Measurements from ENCODE around the gene KRTAP4-5. TPM values are rescaled to one million over a fixed set of nuclear protein-coding genes. Genes with fewer than 3 reads are reported as not detected.
A peak's percentile ranks its signal among the peaks of the same experiment; 100 is the strongest.
"Not testable (repeated sequence)": the region's sequence is repeated elsewhere in the genome, so short reads cannot be mapped to it uniquely, and the experiment has no call there.

The KRTAP4-5 gene
- total and polyA plus RNA-seq, 5 experiments from 2014 or later: not detected

- H3K36me3 Mint-ChIP-seq, H3K9me3 Mint-ChIP-seq, H3K27me3 Mint-ChIP-seq: not testable (repeated sequence)
- ATAC-seq (peak; percentile 84 to 86), DNase-seq (peak in 3 of 10 donors; percentile 11 to 47 (median 45))
- peaks cover 30 to 75% (median 65%) of the 10 kb centered on the region in 4 donors for H3K4me1 Mint-ChIP-seq
- POLR2A ChIA-PET: interaction anchor here (0.8 to 1.8 kb wide), 2 partner anchors 14 to 202 kb away, joined by 3 to 5 read pairs; no protein-coding TSS in a partner anchor
- H3K27ac Mint-ChIP-seq: peak overlapping the region in 9 of 10 donors; percentile 78 to 95 (median 88)
- H3K4me3 Mint-ChIP-seq: peak overlapping the region in 9 of 10 donors; percentile 9 to 83 (median 73)
These were observed 29.6 kb downstream of the KRTAP4-5 start for GRCh38 chr17:41119696-41120690.

GRCh38 chr17:41118721-41119120 lies 30.9 kb downstream of the KRTAP4-5 start:
- peaks cover 30 to 70% (median 59%) of the 10 kb centered on the region in 4 donors for H3K4me1 Mint-ChIP-seq
- no peak for ATAC-seq

DNA sequence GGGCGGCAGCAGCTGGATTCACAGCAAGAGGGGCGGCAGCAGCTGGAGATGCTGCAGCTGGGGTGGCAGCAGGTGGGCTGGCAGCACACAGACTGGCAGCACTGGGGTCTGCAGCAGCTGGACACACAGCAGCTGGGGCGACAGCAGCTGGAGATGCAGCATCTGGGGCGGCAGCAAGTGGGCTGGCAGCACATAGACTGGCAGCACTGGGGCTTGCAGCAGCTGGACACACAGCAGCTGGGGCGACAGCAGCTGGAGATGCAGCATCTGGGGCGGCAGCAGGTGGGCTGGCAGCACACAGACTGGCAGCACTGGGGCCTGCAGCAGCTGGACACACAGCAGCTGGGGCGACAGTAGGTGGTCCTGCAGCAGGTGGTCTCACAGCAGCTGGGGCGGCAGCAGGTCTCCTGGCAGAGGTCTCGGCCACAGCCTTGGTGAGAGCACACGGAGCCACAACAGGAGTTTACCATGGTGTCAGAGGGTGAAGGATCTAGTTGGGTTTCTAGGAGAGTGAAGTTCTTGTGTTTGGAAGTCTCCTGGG lies 31.7 kb downstream of the KRTAP4-5 start, which contains the start of gene KRTAP4-11:
Gene KRTAP4-11 (minus strand): TSS at position 528 of the 541 bp plus-strand sequence. CDS start 58 bp downstream, at position 470.
- POLR2A ChIA-PET, ATAC-seq, H3K36me3 Mint-ChIP-seq, H3K27me3 Mint-ChIP-seq, H3K9me3 Mint-ChIP-seq, DNase-seq: not testable (repeated sequence)
- H3K4me3 Mint-ChIP-seq: peak within 1 kb of the TSS in 3 of 10 donors; percentile 9 to 49 (median 19)
- H3K4me1 Mint-ChIP-seq: peaks cover 24 to 62% (median 53%) of the 10 kb centered on the region in 4 donors
- peak within 1 kb of the TSS in 5 of 10 donors; percentile 18 to 78 (median 22) for H3K27ac Mint-ChIP-seq

More at GRCh38 chr17:41118721-41119120, 30.9 kb downstream of the KRTAP4-5 start:
- POLR2A ChIA-PET: no interaction called here
- Mint-ChIP-seq H3K4me3 (no peak overlapping the region), H3K27me3 (peaks cover 0 to 3% (median 0%) of the 10 kb centered on the region in 5 donors), H3K9me3 (peaks cover 0 to 7% (median 2%) of the 10 kb centered on the region in 9 donors), H3K36me3 (no peaks in the 10 kb centered on the region), H3K27ac (peak overlapping the region in 3 of 10 donors; percentile 22 to 78 (median 35))
- no peak for DNase-seq

DNA sequence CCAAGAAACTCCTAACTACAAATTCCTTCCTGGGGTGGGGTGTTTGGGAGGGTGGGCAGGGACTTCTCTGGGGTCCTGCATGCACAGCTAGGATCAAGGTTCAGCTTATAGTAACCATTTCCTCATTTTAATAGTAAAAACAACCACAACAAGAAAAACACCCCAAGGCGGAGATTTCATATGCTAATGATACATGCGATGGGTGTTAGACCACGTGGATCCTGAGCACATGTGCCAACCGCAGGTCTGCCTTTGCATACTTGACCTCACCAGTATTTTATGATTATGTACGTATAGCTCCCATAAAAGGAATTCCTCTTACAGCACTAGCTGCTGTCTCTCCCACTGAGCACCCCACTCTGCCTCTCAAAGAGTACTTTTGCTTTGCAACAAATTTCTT lies 33.3 kb downstream of the KRTAP4-5 start:
- peaks cover 0 to 3% (median 0%) of the 10 kb centered on the region in 5 donors for H3K27me3 Mint-ChIP-seq
- H3K4me1 Mint-ChIP-seq: peaks cover 24 to 55% (median 46%) of the 10 kb centered on the region in 4 donors
- ATAC-seq: peak in 1 of 2 donors; percentile 22
- peak in 1 of 10 donors; percentile 9 for DNase-seq
- POLR2A ChIA-PET: interaction anchor here (1.5 kb wide), 2 partner anchors 9 to 206 kb away, joined by 3 to 5 read pairs; no protein-coding TSS in a partner anchor
- H3K9me3 Mint-ChIP-seq: peaks cover 0 to 7% (median 3%) of the 10 kb centered on the region in 9 donors
- peaks cover 0 to 3% (median 0%) of the 10 kb centered on the region in 3 donors for H3K36me3 Mint-ChIP-seq
- peak overlapping the region in 2 of 10 donors; percentile 24 to 47 for H3K27ac Mint-ChIP-seq
- no peak overlapping the region for H3K4me3 Mint-ChIP-seq

- no peaks in the 10 kb centered on the region for H3K27me3 Mint-ChIP-seq
- DNase-seq: no peak
- no peak for ATAC-seq
- peaks cover 13 to 55% (median 35%) of the 10 kb centered on the region in 4 donors for H3K4me1 Mint-ChIP-seq
- peaks cover 0 to 3% (median 0%) of the 10 kb centered on the region in 3 donors for H3K36me3 Mint-ChIP-seq
- H3K27ac Mint-ChIP-seq: no peak overlapping the region
- POLR2A ChIA-PET: no interaction called here
- peaks cover 0 to 11% (median 0%) of the 10 kb centered on the region in 9 donors for H3K9me3 Mint-ChIP-seq
- H3K4me3 Mint-ChIP-seq: no peak overlapping the region
These were observed 38.3 kb downstream of the KRTAP4-5 start for GRCh38 chr17:41111151-41111885.

GRCh38 chr17:41108728-41109386 lies 40.8 kb downstream of the KRTAP4-5 start:
- Mint-ChIP-seq H3K4me3 (peak overlapping the region in 6 of 10 donors; percentile 0 to 70 (median 18)), H3K9me3 (peaks cover 0 to 11% (median 0%) of the 10 kb centered on the region in 9 donors), H3K27ac (peak overlapping the region in 5 of 10 donors; percentile 15 to 68 (median 42)), H3K4me1 (peaks cover 8 to 37% (median 23%) of the 10 kb centered on the region in 4 donors)
- H3K27me3 Mint-ChIP-seq, H3K36me3 Mint-ChIP-seq, POLR2A ChIA-PET, DNase-seq, ATAC-seq: not testable (repeated sequence)

DNA sequence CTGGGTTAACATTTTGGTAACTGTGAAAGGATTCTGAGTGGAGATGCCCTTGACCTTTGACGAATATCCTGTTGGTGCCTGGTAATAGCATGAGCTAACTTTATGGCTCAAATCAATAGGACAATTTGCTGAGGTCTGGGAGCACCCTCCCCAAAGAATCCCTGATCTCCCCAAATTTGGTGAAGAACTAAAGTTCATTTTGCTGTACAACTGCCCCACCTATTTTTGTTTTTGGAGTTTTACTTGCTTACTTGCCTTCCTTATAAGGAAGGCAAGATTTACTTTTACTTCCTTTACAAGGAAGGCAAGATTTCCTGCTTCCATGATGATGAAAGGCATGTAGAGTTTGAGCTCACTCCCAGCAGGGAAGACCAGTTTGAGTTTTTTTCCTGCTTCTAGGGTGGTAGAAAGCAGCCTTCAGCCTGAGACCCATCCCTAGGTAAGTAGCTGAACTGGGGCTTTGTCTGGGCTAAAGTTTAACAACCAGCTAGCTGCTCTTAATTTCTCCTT lies 41.6 kb downstream of the KRTAP4-5 start:
- peaks cover 8 to 37% (median 23%) of the 10 kb centered on the region in 4 donors for H3K4me1 Mint-ChIP-seq
- POLR2A ChIA-PET: no interaction called here
- peaks cover 0 to 11% (median 0%) of the 10 kb centered on the region in 9 donors for H3K9me3 Mint-ChIP-seq
- no peaks in the 10 kb centered on the region for H3K36me3 Mint-ChIP-seq
- peak overlapping the region in 4 of 10 donors; percentile 35 to 68 (median 54) for H3K27ac Mint-ChIP-seq
- ATAC-seq (no peak), DNase-seq (no peak)
- H3K4me3 Mint-ChIP-seq: peak overlapping the region in 4 of 10 donors; percentile 0 to 70 (median 34)
- peaks cover 0 to 4% (median 0%) of the 10 kb centered on the region in 5 donors for H3K27me3 Mint-ChIP-seq

DNA sequence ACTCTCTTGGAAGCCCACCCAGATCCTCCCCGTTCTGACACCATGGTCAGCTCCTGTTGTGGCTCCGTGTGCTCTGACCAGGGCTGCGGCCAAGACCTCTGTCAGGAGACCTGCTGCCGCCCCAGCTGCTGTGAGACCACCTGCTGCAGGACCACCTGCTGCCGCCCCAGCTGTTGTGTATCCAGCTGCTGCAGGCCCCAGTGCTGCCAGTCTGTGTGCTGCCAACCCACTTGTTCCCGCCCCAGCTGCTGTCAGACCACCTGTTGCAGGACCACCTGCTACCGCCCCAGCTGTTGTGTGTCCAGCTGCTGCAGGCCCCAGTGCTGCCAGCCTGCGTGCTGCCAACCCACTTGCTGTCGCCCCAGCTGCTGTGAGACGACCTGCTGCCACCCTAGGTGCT lies 44.3 kb downstream of the KRTAP4-5 start, which contains the start of gene KRTAP4-9:
Gene KRTAP4-9 (plus strand): TSS at position 43 of the 400 bp plus-strand sequence. CDS start 0 bp downstream, at position 43.
- Mint-ChIP-seq H3K4me1 (peaks cover 8 to 40% (median 24%) of the 10 kb centered on the region in 4 donors), H3K27ac (peak within 1 kb of the TSS in 5 of 10 donors; percentile 25 to 72 (median 54))
- ATAC-seq, H3K27me3 Mint-ChIP-seq, H3K4me3 Mint-ChIP-seq, DNase-seq, POLR2A ChIA-PET, H3K9me3 Mint-ChIP-seq, H3K36me3 Mint-ChIP-seq: not testable (repeated sequence)

DNA sequence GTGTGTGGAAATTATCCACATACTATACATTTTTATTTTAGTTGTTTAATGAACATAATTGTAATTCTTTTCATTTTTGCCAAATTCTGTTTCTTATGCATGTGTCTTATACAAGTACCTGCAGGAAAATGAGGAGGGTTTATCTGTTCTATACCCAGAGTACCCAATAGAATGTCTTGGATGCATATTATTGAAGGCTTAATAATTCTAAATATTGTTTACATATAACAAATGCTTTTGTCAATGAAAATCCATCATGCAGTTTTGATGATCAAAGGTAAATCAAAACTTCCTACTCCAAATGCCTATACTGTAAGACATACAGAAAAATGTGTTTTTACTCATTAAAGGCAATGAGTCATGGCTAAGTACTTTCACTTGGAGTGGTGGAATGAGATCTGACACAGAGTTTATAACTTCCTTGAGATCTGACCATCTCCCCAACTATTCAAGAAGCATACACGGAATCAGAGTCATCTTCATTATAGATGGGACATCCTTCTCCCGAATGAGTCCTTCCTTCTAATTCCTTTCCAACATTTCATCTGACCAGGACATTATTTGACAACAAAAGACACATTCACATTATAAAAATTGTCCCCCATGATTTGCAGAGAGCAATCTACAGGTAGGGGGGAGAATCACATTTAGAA lies 45.1 kb downstream of the KRTAP4-5 start:
- H3K36me3 Mint-ChIP-seq, POLR2A ChIA-PET, ATAC-seq, H3K27me3 Mint-ChIP-seq, H3K4me3 Mint-ChIP-seq, H3K9me3 Mint-ChIP-seq, DNase-seq, H3K27ac Mint-ChIP-seq: not testable (repeated sequence)
- peaks cover 14 to 40% (median 30%) of the 10 kb centered on the region in 4 donors for H3K4me1 Mint-ChIP-seq

GRCh38 chr17:41103896-41104295 lies 45.7 kb downstream of the KRTAP4-5 start:
- no peak for DNase-seq
- ATAC-seq: no peak

More at GRCh38 chr17:41103896-41104295, 45.7 kb downstream of the KRTAP4-5 start:
- H3K36me3 Mint-ChIP-seq: no peaks in the 10 kb centered on the region
- H3K9me3 Mint-ChIP-seq: peaks cover 0 to 6% (median 0%) of the 10 kb centered on the region in 9 donors
- no peak overlapping the region for H3K4me3 Mint-ChIP-seq
- POLR2A ChIA-PET: no interaction called here
- peaks cover 0 to 4% (median 0%) of the 10 kb centered on the region in 5 donors for H3K27me3 Mint-ChIP-seq
- H3K27ac Mint-ChIP-seq: no peak overlapping the region
- H3K4me1 Mint-ChIP-seq: peaks cover 14 to 36% (median 27%) of the 10 kb centered on the region in 4 donors
